SIG-M5 (cell line): ENCODE measurements around the gene CST9.
"Not testable (repeated sequence)": the region's sequence is repeated elsewhere in the genome, so short reads cannot be mapped to it uniquely, and the experiment has no call there.

Experiments used
- DNase-seq: peaks from one replicate; lab custom pipeline; 2025; lab: John Stamatoyannopoulos, UW

The CST9 gene

GRCh38 chr20:23637282-23638221 is 31.8 kb upstream of the CST9 start, which contains the start of gene CST3:
Gene CST3, minus strand, starts transcription at chr20:23637955. Its CDS starts 93 bp downstream, at chr20:23637862.
- no peak for DNase-seq

- no peak for DNase-seq
Measured at GRCh38 chr20:23636908-23637281, 31.2 kb upstream of the CST9 start.

GRCh38 chr20:23636182-23636907 is 30.6 kb upstream of the CST9 start:
- no peak for DNase-seq

DNA sequence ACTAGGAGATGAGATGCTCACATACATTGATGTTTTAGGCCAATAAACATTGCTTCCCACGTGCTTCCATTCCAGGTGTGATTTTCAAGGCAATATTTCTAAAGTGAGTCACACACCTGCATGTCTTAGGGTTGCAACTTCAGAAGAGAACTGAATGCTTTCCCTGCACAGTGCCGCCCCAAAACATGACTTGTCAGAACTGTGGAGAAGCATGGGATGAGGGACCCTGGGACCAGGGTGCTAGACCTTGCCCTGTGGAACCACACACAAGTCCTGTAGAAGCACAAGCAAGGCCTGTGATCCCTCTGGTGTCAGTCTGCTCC is 30.0 kb upstream of the CST9 start:
- DNase-seq: not testable (repeated sequence)

DNA sequence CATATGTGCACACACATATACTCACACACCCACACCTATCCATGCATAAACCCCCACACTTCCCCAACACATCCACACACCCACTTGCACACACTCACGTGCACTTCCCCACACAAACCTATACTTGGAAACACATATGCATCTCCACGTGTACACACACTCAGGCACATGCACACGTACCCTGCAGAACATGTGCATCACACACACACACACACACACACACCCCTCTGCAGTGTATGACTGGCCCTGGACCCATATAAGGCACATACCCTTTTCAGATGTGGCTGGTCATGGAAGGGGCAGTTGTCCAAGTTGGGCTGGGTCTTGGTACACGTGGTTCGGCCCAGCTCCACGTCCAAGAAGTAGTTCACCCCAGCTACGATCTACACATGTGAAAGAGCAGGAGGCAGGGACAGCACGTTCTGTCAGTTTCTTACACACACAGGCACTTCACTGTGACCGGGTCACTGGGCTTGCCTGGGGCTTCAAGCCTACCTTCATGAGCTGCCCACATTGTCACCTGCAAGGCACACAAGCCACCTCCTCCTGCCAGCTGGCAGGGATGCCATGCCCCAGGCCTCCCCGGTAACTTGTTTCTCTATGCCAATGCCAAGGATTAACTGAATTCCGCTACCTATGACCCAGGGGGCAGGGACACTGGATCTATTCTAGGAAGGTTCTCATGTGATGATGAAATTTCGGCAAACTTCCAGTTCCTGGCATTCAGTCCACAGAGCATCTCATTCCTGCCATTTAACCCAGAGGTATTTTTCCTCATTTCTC is 29.5 kb upstream of the CST9 start:
- DNase-seq: no peak

- no peak for DNase-seq
Measured at GRCh38 chr20:23634044-23634801, 28.5 kb upstream of the CST9 start.

GRCh38 chr20:23632711-23633573 is 27.2 kb upstream of the CST9 start:
- DNase-seq: no peak

- DNase-seq: no peak
Measured at GRCh38 chr20:23631981-23632710, 26.4 kb upstream of the CST9 start.

- no peak for DNase-seq
Measured at GRCh38 chr20:23631226-23631822, 25.6 kb upstream of the CST9 start.

GRCh38 chr20:23630392-23630849 is 24.7 kb upstream of the CST9 start:
- DNase-seq: no peak

DNA sequence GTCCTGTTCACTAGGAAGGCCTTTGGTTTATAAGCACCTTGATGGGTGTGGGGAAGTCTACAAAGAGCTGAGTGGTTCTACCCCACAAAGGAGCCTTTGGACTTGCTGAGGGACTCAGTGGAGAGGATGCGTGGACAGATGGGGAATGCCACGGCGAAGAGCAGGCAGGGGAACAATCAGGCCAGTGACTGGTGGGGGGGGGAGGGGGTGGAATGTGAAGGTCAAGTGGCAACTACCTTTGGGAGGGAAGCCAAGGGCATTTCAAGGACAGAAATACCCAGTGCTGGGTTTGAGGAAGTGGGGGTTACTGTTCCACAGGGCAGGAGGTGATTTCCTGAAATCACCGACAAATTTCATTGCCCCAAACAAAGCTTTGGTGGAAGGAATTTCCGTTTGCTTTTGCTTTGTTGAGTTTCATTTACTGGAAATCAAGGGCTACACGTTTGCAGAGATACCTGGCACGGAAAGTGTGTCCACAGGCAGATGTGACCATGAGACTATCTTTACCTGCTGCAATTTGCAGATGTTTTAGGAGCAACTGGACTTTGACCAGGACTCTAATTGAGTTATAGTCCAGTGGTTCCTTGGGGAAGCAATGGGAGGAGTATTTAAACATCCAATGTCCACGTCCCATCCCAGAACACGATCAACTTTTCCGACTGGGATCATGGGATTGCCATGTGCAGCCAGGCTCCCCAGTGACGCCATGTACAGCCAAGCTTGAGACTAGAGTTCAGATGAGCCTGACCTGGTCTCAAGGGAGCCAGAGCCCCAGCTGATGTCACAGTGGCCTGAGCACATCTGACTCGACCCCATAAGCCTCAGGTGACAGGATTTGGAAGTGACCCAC is 24.1 kb upstream of the CST9 start:
- DNase-seq: no peak

DNA sequence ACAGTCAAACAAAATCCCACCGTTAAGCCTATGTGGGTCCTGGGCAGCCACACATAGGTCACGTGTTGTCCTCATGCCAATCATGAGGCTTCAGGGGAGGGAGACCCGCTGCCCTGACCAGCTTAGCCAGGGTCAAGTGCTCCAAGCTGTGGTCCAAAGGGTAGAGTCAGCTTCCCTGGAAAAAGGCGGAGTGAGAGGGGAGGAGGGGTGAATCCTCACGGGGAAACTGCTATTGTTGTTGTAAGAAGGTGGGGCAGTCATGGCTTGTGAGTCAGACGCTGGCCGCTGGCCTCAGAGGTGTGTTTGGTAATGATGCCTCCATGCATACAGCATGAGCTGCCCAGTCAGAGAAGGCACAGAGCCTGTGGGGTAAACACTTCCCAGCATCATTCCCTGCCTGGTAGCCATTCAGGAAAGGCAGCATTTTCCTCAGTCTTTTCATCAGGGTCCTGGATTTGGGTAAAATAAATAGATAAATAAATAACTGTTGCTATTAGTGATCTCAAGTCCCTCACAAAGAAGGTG is 23.4 kb upstream of the CST9 start:
- no peak for DNase-seq

DNA sequence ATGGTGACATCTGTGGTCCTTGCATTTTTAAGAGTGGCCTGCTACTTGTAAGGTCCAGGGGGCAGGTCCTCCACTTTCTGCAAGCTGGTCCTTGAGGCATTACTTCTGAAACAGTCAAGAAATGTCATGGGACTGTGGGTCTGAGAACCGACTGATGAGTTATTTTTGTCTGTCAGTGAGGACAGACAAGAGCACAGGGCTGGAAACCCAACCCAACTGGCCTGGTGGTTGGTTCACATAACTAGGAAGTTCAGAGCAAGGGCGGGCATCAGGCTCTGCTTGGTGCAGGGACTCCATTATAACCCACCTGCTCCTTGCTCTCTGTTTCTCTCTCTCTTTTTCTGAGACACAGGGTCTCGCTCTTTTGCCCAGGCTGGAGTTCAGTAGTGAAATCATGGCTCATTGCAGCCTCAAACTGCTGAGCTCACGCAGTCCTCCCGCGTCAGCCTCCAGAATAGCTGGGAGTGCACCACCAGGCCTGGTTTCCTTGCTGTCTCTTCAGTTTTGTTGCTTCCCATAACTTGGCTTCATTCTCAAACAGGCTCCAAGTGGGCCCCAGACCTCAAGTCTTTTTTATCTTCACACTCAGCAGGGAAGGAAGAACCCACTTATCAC is 22.8 kb upstream of the CST9 start:
- DNase-seq: no peak

DNA sequence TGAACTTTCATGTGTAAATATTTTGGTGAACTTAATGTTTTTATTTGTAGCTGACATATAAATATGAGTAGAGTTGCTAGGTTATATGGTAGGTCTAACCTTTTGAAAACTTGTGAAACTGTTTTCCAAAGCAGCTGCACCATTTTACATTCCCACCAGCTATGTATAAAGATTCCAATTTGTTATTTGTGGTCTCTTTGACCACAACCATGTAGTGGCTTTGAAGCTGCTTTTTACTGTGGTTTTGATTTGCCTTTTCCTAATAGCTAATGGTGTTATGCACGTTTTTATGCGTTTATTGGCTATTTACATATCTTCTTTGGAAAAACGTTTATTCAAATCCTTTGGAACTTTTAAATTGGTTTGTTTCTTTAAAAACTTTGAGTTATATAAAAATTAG is 21.8 kb upstream of the CST9 start:
- no peak for DNase-seq

DNA sequence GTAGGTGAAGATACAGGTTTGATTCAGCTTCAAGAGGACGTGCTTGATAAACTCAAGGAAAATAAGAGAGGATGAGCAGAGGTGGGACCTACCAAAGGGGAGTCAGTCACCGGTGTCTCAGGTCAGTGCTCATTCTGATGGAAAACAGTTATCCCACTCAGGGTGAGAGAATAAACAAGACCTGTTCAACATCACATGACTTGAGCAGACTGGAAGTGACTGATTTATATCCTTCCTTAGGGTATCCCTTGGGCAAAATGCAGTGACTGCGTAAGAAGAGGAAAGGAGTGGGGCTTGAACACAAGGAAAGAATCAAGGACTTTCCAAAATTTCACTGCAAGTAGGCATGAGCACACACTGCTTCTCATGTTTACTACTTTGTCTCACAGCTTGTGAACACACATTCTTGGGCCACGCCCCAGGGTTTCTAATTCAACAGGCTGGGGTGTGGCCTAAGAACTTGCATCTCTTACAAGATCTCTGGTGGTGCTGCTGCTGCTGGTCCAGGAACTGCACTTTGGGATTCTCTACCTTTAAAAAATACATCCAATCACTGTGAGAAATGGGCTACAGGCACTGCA is 20.4 kb upstream of the CST9 start:
- DNase-seq: no peak

GRCh38 chr20:23625236-23625964 is 19.7 kb upstream of the CST9 start:
- DNase-seq: no peak

DNA sequence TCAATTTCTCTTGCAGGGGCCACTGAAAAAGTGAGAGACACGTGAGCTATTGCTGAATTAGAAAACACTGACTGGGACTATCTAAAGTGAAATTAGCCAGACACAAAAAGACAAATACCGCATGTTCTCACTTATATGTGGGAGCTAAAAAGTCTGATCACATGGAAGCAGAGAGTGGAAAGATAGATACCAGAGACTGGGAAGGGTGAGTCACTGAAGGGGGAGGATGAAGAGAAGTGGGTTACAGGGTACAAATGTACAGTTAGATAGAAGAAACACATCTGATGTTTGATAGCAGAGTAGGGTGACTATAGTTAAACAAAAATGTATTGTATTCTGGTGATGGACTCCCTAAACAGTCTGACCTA is 18.6 kb upstream of the CST9 start:
- DNase-seq: no peak
